Neural cell (in vitro differentiated cells): ENCODE data around the gene UHRF1. TPM values are rescaled to one million over a fixed set of nuclear protein-coding genes. Genes with fewer than 3 reads are reported as not detected.

Experiments
- H2AFZ ChIP-seq: fragments of 200-600, 300-800 bp; sonication (generic), shearing (Covaris generic); 2 replicates; pipeline ENCODE4 v1.6.0; 2014; ENCODE audit warnings: low read depth, mild to moderate bottlenecking, antibody characterized with exemption, low read length, moderate library complexity
- H3F3A ChIP-seq: fragments of 200-600 bp; shearing (Covaris generic); 2 replicates; pipeline ENCODE4 v1.6.1; 2016; ENCODE audit warnings: mild to moderate bottlenecking, moderate library complexity, mixed read lengths, antibody characterized with exemption, low read length; ENCODE audit not compliant: insufficient read depth, poor library complexity, severe bottlenecking
- H3K27ac ChIP-seq: fragments of 200-600, 300-800 bp; sonication (generic), shearing (Covaris generic); 2 replicates; pipeline ENCODE4 v1.5.1; 2014; ENCODE audit warnings: mild to moderate bottlenecking, low read length, moderate library complexity
- H3K27me3 ChIP-seq: fragments of 300-800, 200-600 bp; sonication (generic), shearing (Covaris generic); 2 replicates; pipeline ENCODE4 v1.6.0; 2014; ENCODE audit warnings: mild to moderate bottlenecking, low read depth, low read length, moderate library complexity; ENCODE audit not compliant: insufficient read depth
- H3K36me3 ChIP-seq: fragments of 300-800, 200-600 bp; sonication (generic), shearing (Covaris generic); 2 replicates; pipeline ENCODE4 v1.5.1; 2014; ENCODE audit warnings: mild to moderate bottlenecking, antibody characterized with exemption, low read length, moderate library complexity; ENCODE audit not compliant: insufficient read depth
- H3K4me2 ChIP-seq: fragments of 300-800, 200-600 bp; sonication (generic), shearing (Covaris generic); 2 replicates; pipeline ENCODE4 v1.6.0; 2014; ENCODE audit warnings: mild to moderate bottlenecking, low read length
- H3K4me3 ChIP-seq: fragments of 300-800, 200-600 bp; sonication (generic), shearing (Covaris generic); 2 replicates; pipeline ENCODE4 v1.5.1; 2014; ENCODE audit warnings: mild to moderate bottlenecking, low read length, moderate library complexity
- H3K79me2 ChIP-seq: fragments of 200-600 bp; shearing (Covaris generic); replicated peaks from 2 replicates; pipeline ENCODE4 v1.6.0; 2014; ENCODE audit warnings: mild to moderate bottlenecking, low read length, moderate library complexity; ENCODE audit not compliant: insufficient read depth
- H3K9ac ChIP-seq: fragments of 300-800, 200-600 bp; sonication (generic), shearing (Covaris generic); 2 replicates; pipeline ENCODE4 v1.6.1; 2016; ENCODE audit warnings: mild to moderate bottlenecking, low read length, mixed read lengths
- H3K9me2 ChIP-seq: fragments of 200-600 bp; shearing (Covaris generic); 2 replicates; pipeline ENCODE4 v1.6.1; 2016; ENCODE audit warnings: mild to moderate bottlenecking, low read length, mixed read lengths; ENCODE audit not compliant: insufficient read depth
- H3K9me3 ChIP-seq: fragments of 200-600, 300-800 bp; sonication (generic), shearing (Covaris generic); 2 replicates; pipeline ENCODE4 v1.6.1; 2016; ENCODE audit warnings: mild to moderate bottlenecking, mixed run types, low read length, moderate library complexity, mixed read lengths
- H4K20me1 ChIP-seq: fragments of 200-600 bp; shearing (Covaris generic); 2 replicates; pipeline ENCODE4 v1.6.1; 2016; ENCODE audit warnings: mild to moderate bottlenecking, mixed run types; ENCODE audit not compliant: insufficient read depth
- EP300 ChIP-seq: fragments of 450-650 bp; conservative IDR thresholded peaks from 2 replicates; pipeline ENCODE4 v1.6.1; 2014; ENCODE audit warnings: antibody characterized with exemption, mild to moderate bottlenecking, moderate library complexity; ENCODE audit not compliant: poor library complexity, severe bottlenecking
- EZH2 ChIP-seq: fragments of 200-600, 300-800 bp; shearing (Covaris generic), sonication (generic); IDR thresholded peaks from 2 replicates; pipeline ENCODE4 v1.6.1; 2014; ENCODE audit warnings: antibody characterized with exemption, low read length, borderline replicate concordance, mild to moderate bottlenecking; ENCODE audit not compliant: insufficient read depth, poor library complexity, severe bottlenecking
- MXI1 ChIP-seq: fragments of 450-650 bp; conservative IDR thresholded peaks from 2 replicates; pipeline ENCODE4 v1.6.1; 2014; ENCODE audit warnings: antibody characterized with exemption, mild to moderate bottlenecking; ENCODE audit not compliant: poor library complexity, severe bottlenecking
- POLR2AphosphoS5 ChIP-seq: IDR thresholded peaks from 2 replicates; pipeline ENCODE4 v1.6.1; 2012
- RAD21 ChIP-seq: fragments of 450-650 bp; conservative IDR thresholded peaks from 2 replicates; pipeline ENCODE4 v1.6.1; 2014; ENCODE audit warnings: antibody characterized with exemption, mild to moderate bottlenecking, moderate library complexity
- SMC3 ChIP-seq: fragments of 450-650 bp; conservative IDR thresholded peaks from 2 replicates; pipeline ENCODE4 v1.6.1; 2014; ENCODE audit warnings: antibody characterized with exemption, mild to moderate bottlenecking, moderate library complexity; ENCODE audit not compliant: poor library complexity
- TAF1 ChIP-seq: IDR thresholded peaks from 2 replicates; pipeline ENCODE4 v1.6.1; 2012; ENCODE audit warnings: low read depth
- polyA plus RNA-seq: library from polyadenylated mRNA; depleted of rRNA; stranded (reverse); fragments of >200 nt; gene quantifications from 2 replicates; pipeline ENCODE4 v1.2.3, GENCODE V29; 2014
- TF ChIP-seq, protein P1 (sequence below): fragments of 450-650 bp; IDR thresholded peaks from 2 replicates; pipeline ENCODE4 v1.5.1; 2014; ENCODE audit warnings: antibody characterized with exemption, mild to moderate bottlenecking, moderate library complexity; ENCODE audit not compliant: poor library complexity, severe bottlenecking
- TF ChIP-seq, protein P2 (sequence below): IDR thresholded peaks from 2 replicates; pipeline ENCODE4 v1.6.1; 2012; ENCODE audit warnings: borderline replicate concordance

Gene UHRF1
- polyA plus RNA-seq, 1 donor from 2014 or later = 3.0 TPM

- H3K9me2 ChIP-seq = no peaks in the 10 kb centered on the region
- H3K36me3 ChIP-seq = no peaks in the 10 kb centered on the region
- H3K27ac ChIP-seq = no peak overlapping the region
- H3K9me3 ChIP-seq = no peaks in the 10 kb centered on the region
- H3K4me2 ChIP-seq = no peak overlapping the region
- no peaks in the 10 kb centered on the region for H3K27me3 ChIP-seq
- no peak overlapping the region for H2AFZ ChIP-seq
- H4K20me1 ChIP-seq = peaks cover 5% of the 10 kb centered on the region
- H3K79me2 ChIP-seq = peaks cover 79% of the 10 kb centered on the region
- TF ChIP-seq EP300 (no peak), POLR2AphosphoS5 (no peak), SMC3 (no peak), RAD21 (no peak)
- TF ChIP-seq, protein P1, sequence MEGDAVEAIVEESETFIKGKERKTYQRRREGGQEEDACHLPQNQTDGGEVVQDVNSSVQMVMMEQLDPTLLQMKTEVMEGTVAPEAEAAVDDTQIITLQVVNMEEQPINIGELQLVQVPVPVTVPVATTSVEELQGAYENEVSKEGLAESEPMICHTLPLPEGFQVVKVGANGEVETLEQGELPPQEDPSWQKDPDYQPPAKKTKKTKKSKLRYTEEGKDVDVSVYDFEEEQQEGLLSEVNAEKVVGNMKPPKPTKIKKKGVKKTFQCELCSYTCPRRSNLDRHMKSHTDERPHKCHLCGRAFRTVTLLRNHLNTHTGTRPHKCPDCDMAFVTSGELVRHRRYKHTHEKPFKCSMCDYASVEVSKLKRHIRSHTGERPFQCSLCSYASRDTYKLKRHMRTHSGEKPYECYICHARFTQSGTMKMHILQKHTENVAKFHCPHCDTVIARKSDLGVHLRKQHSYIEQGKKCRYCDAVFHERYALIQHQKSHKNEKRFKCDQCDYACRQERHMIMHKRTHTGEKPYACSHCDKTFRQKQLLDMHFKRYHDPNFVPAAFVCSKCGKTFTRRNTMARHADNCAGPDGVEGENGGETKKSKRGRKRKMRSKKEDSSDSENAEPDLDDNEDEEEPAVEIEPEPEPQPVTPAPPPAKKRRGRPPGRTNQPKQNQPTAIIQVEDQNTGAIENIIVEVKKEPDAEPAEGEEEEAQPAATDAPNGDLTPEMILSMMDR = peak; percentile 29
- H3F3A ChIP-seq = no peaks in the 10 kb centered on the region
- no peak overlapping the region for H3K9ac ChIP-seq
- H3K4me3 ChIP-seq = no peak overlapping the region
Observed at GRCh38 chr19:4976401-4977298, 67.3 kb downstream of the UHRF1 start.

DNA sequence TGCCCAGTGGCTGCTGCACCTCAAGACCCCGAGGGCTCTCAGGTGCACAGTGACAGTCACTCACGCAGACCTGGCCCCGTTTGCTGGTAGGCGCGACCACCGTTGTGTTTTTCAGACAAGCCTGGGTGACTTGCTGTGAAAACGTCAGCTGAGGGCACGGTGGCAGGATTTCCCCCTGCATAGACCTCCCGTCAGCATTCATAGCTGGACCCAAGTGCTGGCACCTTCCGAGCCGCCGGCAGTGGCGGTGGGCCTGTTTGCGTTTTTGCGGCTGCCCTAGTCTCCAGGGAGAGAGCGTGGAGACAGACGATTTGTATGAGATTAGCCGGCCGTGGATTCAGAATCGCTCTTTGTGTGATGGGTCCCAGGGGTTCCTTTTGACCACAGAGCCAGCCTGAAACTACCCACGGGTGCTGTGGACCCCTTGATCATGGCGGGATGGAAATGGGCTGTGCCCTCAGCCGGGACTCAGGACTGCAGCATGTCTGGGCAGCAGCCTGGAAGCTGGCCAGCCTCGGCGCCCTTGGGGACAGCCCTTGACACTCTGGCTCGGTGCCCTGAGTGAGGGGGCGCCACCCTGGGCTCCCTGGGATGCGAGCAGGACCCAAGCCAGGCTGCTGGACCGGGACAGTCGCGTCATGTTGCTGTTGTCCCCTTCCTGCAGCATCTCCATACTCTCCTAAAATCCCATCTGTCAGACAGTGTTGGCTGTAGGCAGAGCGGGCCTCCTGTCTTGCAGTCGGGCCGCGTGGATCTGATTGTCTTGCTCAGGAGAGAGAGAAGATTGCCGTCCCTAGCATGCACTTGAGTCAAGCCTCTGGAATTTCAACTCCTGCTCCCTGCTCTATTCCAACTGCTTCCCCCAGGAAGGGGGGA, 68.2 kb downstream of the UHRF1 start:
- Histone ChIP-seq H3F3A (no peaks in the 10 kb centered on the region), H3K9me2 (no peaks in the 10 kb centered on the region), H2AFZ (no peak overlapping the region), H3K9me3 (no peaks in the 10 kb centered on the region), H3K9ac (no peak overlapping the region), H3K27ac (no peak overlapping the region), H3K36me3 (no peaks in the 10 kb centered on the region), H3K27me3 (no peaks in the 10 kb centered on the region), H3K4me3 (no peak overlapping the region), H3K4me2 (no peak overlapping the region), H4K20me1 (no peaks in the 10 kb centered on the region), H3K79me2 (peaks cover 73% of the 10 kb centered on the region)
- no peak for TF ChIP-seq MXI1
- no peak for TF ChIP-seq EP300
- TF ChIP-seq SMC3 = no peak
- TF ChIP-seq RAD21 = no peak
- no peak for TF ChIP-seq EZH2
- TF ChIP-seq, protein P2, sequence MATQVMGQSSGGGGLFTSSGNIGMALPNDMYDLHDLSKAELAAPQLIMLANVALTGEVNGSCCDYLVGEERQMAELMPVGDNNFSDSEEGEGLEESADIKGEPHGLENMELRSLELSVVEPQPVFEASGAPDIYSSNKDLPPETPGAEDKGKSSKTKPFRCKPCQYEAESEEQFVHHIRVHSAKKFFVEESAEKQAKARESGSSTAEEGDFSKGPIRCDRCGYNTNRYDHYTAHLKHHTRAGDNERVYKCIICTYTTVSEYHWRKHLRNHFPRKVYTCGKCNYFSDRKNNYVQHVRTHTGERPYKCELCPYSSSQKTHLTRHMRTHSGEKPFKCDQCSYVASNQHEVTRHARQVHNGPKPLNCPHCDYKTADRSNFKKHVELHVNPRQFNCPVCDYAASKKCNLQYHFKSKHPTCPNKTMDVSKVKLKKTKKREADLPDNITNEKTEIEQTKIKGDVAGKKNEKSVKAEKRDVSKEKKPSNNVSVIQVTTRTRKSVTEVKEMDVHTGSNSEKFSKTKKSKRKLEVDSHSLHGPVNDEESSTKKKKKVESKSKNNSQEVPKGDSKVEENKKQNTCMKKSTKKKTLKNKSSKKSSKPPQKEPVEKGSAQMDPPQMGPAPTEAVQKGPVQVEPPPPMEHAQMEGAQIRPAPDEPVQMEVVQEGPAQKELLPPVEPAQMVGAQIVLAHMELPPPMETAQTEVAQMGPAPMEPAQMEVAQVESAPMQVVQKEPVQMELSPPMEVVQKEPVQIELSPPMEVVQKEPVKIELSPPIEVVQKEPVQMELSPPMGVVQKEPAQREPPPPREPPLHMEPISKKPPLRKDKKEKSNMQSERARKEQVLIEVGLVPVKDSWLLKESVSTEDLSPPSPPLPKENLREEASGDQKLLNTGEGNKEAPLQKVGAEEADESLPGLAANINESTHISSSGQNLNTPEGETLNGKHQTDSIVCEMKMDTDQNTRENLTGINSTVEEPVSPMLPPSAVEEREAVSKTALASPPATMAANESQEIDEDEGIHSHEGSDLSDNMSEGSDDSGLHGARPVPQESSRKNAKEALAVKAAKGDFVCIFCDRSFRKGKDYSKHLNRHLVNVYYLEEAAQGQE = no peak
- no peak for TF ChIP-seq TAF1
- TF ChIP-seq, protein P1 = no peak
- TF ChIP-seq POLR2AphosphoS5 = no peak
